ENCODE results near the gene GCK. TPM values are rescaled to one million over a fixed set of nuclear protein-coding genes. Genes with fewer than 3 reads are reported as not detected.

GCK gene
- total RNA-seq, 4 donors from 2014 or later, result 0.52 TPM; not detected in 3

DNA sequence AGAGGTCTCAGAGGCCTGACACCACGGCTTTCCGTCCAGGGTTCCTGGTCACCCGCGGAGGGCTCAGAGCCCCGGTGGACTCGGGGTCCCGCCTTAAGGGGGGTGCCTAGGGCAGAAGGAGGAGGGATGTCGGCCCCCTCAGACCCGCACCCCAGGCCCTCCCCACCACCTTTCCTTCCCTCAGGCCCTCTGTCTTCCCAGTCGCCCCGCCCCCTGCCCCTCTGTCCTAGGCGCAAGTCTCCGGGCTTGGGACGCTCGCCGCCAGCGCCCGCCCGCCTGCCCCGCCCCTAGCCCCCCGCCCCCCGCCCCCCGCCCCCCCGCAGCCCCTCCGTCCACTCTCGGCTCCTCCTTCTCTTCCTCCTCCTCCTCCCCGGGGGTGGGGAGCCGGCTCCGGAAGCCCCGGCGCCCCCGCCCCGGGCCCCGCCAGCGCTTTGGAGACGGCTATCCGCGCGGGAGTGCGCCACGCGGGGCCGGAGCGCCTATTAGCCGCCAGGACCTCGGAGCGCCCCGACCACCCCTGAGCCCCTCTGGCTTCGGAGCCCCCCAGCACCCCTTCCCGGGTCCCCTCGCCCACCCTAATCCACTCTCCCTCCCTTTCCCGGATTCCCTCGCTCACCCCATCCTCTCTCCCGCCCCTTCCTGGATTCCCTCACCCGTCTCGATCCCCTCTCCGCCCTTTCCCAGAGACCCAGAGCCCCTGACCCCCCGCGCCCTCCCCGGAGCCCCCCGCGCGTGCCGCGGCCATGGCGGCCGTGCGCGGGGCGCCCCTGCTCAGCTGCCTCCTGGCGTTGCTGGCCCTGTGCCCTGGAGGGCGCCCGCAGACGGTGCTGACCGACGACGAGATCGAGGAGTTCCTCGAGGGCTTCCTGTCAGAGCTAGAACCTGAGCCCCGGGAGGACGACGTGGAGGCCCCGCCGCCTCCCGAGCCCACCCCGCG lies 85.0 kb downstream of the GCK start, which contains the start of gene AEBP1:
Gene AEBP1 (plus strand): TSS at position 423 of the 937 bp plus-strand sequence. CDS start 321 bp downstream, at position 744.
- peaks cover 55% of the 10 kb centered on the region for H3K4me1 ChIP-seq
- WGBS, result 8% methylated on average over 54 of the region's 87 CpGs
- H3K9me3 ChIP-seq, result no peaks in the 10 kb centered on the region

DNA sequence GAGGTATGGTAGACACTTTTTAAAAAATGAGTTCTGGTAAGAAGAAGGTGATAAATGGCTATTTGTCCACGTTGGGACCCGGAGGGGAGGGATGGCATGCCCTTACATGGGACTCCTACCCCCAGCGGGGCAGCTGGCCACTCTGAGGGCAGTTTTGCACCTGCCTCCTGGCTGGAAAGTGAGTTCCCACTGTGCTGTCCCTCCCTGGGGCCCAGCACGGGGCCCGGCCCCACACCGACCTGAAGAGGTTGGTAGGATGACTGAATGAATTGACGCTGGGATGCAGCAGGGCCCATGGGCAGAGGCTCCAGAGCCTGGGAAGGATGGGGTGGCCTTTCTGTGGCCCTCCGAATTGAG lies 85.7 kb downstream of the GCK start:
- Histone ChIP-seq H3K27me3 (peaks cover 6% of the 10 kb centered on the region), H3K9me3 (no peaks in the 10 kb centered on the region), H3K4me1 (peaks cover 55% of the 10 kb centered on the region), H3K36me3 (peaks cover 12% of the 10 kb centered on the region), H3K4me3 (peak overlapping the region; percentile 51), H3K27ac (peak overlapping the region; percentile 92)
- TF ChIP-seq POLR2A (IDR thresholded peaks at IDR 0.05) (no peak), CTCF (IDR thresholded peaks at IDR 0.05) (no peak), POLR2AphosphoS5 (IDR thresholded peaks at IDR 0.05) (no peak), EP300 (IDR thresholded peaks at IDR 0.05) (no peak)
- 80% methylated on average over 2 of the region's 8 CpGs for WGBS
- DNase-seq (ENCODE audit: low spot score in 2 of 2), result no peak

More for the DNA sequence above, 85.0 kb downstream of the GCK start, which contains the start of gene AEBP1:
- DNase-seq (ENCODE audit: low spot score in 2 of 2), result no peak
- H3K27me3 ChIP-seq, result peaks cover 6% of the 10 kb centered on the region
- H3K36me3 ChIP-seq, result peaks cover 12% of the 10 kb centered on the region
- peak within 1 kb of the TSS; percentile 51 for H3K4me3 ChIP-seq
- peak within 1 kb of the TSS; percentile 92 for H3K27ac ChIP-seq
- TF ChIP-seq EP300 (IDR thresholded peaks at IDR 0.05), result no peak

- TF ChIP-seq EP300 (IDR thresholded peaks at IDR 0.05), result no peak
- TF ChIP-seq POLR2AphosphoS5 (IDR thresholded peaks at IDR 0.05), result no peak
- no peak for TF ChIP-seq CTCF (IDR thresholded peaks at IDR 0.05)
- no peak for TF ChIP-seq POLR2A (IDR thresholded peaks at IDR 0.05)
- WGBS, result 67% methylated on average over 8 of the region's 8 CpGs
- Histone ChIP-seq H3K4me1 (peaks cover 55% of the 10 kb centered on the region), H3K27me3 (peaks cover 6% of the 10 kb centered on the region), H3K36me3 (peaks cover 7% of the 10 kb centered on the region), H3K27ac (peak overlapping the region; percentile 92), H3K9me3 (no peaks in the 10 kb centered on the region), H3K4me3 (no peak overlapping the region)
- DNase-seq (ENCODE audit: low spot score in 2 of 2), result no peak
These were observed 86.2 kb downstream of the GCK start for GRCh38 chr7:44102846-44103565.

- Histone ChIP-seq H3K4me1 (peaks cover 50% of the 10 kb centered on the region), H3K36me3 (no peaks in the 10 kb centered on the region), H3K4me3 (no peak overlapping the region), H3K27me3 (peaks cover 6% of the 10 kb centered on the region), H3K9me3 (no peaks in the 10 kb centered on the region), H3K27ac (peak overlapping the region; percentile 92)
- TF ChIP-seq POLR2A (IDR thresholded peaks at IDR 0.05) (no peak), EP300 (IDR thresholded peaks at IDR 0.05) (no peak), POLR2AphosphoS5 (IDR thresholded peaks at IDR 0.05) (peak in 1 of 3 donors; percentile 7)
- 44% methylated on average over 14 of the region's 14 CpGs for WGBS
- no peak for DNase-seq (ENCODE audit: low spot score in 2 of 2)
These were observed 87.0 kb downstream of the GCK start for GRCh38 chr7:44101966-44102845.

DNA sequence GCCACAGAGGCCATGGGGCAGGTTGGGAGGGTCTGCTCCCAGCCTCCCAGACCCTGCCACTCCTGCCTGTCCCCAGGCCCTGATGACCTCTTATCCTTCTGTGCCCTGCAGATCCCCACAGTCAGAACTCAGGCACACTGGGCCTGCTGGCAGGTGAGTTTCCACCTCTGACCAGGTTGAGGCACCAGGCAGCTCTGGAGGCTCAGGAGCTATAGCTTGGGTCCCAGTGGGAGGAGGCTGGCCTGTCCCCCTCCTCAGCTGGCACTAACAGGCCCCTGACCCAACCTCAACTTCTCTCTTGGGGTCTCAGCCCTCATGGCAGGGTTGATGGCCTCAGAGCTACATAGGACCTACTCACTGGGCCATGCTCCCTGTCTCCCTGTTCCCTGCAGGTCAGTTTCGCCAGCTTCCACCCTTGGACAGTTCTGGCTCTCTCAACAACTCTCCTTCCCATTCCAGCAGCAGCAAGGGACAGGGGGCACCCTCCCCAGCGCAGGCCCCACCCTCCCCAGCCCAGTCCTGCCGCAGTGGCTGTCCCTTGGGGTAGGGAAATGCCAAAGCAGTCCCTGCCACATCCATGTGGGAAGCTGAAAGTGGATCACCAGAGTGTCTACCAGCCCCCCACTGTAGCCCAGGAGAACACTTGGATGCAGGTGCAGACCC lies 87.8 kb downstream of the GCK start:
- Histone ChIP-seq H3K27ac (peak overlapping the region; percentile 69), H3K27me3 (peaks cover 6% of the 10 kb centered on the region), H3K36me3 (no peaks in the 10 kb centered on the region), H3K9me3 (no peaks in the 10 kb centered on the region), H3K4me1 (peaks cover 43% of the 10 kb centered on the region), H3K4me3 (no peak overlapping the region)
- no peak for TF ChIP-seq POLR2AphosphoS5 (IDR thresholded peaks at IDR 0.05)
- WGBS, result 70% methylated on average over 3 of the region's 3 CpGs
- no peak for DNase-seq (ENCODE audit: low spot score in 2 of 2)
